T47D (cell line): ENCODE results near the gene RAB14.
A peak's percentile ranks its signal among the peaks of the same experiment; 100 is the strongest.

Source experiments
- DNase-seq, 2 experiments: peaks; one replicate each; pipeline versions ENCODE4 v3.0.0 to v3.0.0-alpha.2; 2011 to 2012; ENCODE audit warnings: low read depth in 1 of 2, low spot score in 1 of 2
- JUND ChIP-seq: IDR thresholded peaks from 2 replicates; pipeline ENCODE4 v1.6.1; 2012; ENCODE audit warnings: low read depth
- in situ Hi-C: cut with HindIII; loops from 2 replicates; pipeline ENCODE4 v1.10.0; 2016; ENCODE audit warnings: low sequenced_read_pairs, low pct_unique_long_range_greater_than_20kb

Gene RAB14

GRCh38 chr9:121197132-121197531 lies 4.5 kb downstream of the RAB14 start:
- DNase-seq, result no peak
- in situ Hi-C loops, result no loop called here
- TF ChIP-seq JUND, result no peak

GRCh38 chr9:121196389-121196788 lies 5.3 kb downstream of the RAB14 start:
- TF ChIP-seq JUND, result no peak
- in situ Hi-C loops, result no loop called here
- DNase-seq, result no peak

- in situ Hi-C loops, result no loop called here
- peak; percentile 28 to 70 for DNase-seq
- TF ChIP-seq JUND, result peak; percentile 36; the same call in 1 of the 2 replicates
These were observed 6.9 kb downstream of the RAB14 start for GRCh38 chr9:121194730-121195129.

- in situ Hi-C loops, result no loop called here
- TF ChIP-seq JUND, result no peak
- no peak for DNase-seq
These were observed 8.6 kb downstream of the RAB14 start for GRCh38 chr9:121192959-121193640.

GRCh38 chr9:121192518-121192917 lies 9.2 kb downstream of the RAB14 start:
- in situ Hi-C loops, result no loop called here
- no peak for TF ChIP-seq JUND
- no peak for DNase-seq

GRCh38 chr9:121191235-121191634 lies 10.4 kb downstream of the RAB14 start:
- DNase-seq, result no peak
- TF ChIP-seq JUND, result no peak
- in situ Hi-C loops, result no loop called here

- in situ Hi-C loops, result no loop called here
- no peak for TF ChIP-seq JUND
- no peak for DNase-seq
These were observed 12.0 kb downstream of the RAB14 start for GRCh38 chr9:121189660-121190059.

- in situ Hi-C loops, result no loop called here
- TF ChIP-seq JUND, result no peak
- no peak for DNase-seq
These were observed 12.7 kb downstream of the RAB14 start for GRCh38 chr9:121189006-121189405.

GRCh38 chr9:121187636-121188305 lies 13.9 kb downstream of the RAB14 start:
- no peak for TF ChIP-seq JUND
- DNase-seq, result no peak
- in situ Hi-C loops, result no loop called here

- DNase-seq, result no peak
- in situ Hi-C loops, result no loop called here
- TF ChIP-seq JUND, result no peak
These were observed 15.8 kb downstream of the RAB14 start for GRCh38 chr9:121185774-121186403.

- in situ Hi-C loops, result no loop called here
- no peak for DNase-seq
- no peak for TF ChIP-seq JUND
These were observed 16.4 kb downstream of the RAB14 start for GRCh38 chr9:121185178-121185745.

- DNase-seq, result no peak
- no peak for TF ChIP-seq JUND
- in situ Hi-C loops, result no loop called here
These were observed 17.2 kb downstream of the RAB14 start for GRCh38 chr9:121184463-121184862.
